IMR-90 (cell line): Measurements from ENCODE around the gene TRPC4.

Experiments used
- CEBPB ChIP-seq: IDR thresholded peaks from 2 replicates; pipeline ENCODE4 v1.6.1; 2012; ENCODE audit warnings: low read depth, low read length, improper control_type of control experiment
- MAZ ChIP-seq: IDR thresholded peaks from 2 replicates; pipeline ENCODE4 v1.6.1; 2012; ENCODE audit warnings: low read depth, mild to moderate bottlenecking, low read length, improper control_type of control experiment, moderate library complexity, borderline replicate concordance
- MXI1 ChIP-seq: IDR thresholded peaks from 2 replicates; pipeline ENCODE4 v1.6.1; 2012; ENCODE audit warnings: low read depth, mild to moderate bottlenecking, low read length, moderate library complexity, borderline replicate concordance
- NFE2L2 ChIP-seq: fragments of 150-350 bp; IDR thresholded peaks from 2 replicates; pipeline ENCODE4 v1.6.1; 2016; ENCODE audit warnings: low read depth, mild to moderate bottlenecking, low read length
- POLR2A ChIP-seq: IDR thresholded peaks from 2 replicates; pipeline ENCODE4 v1.6.1; 2012; ENCODE audit warnings: mild to moderate bottlenecking, low read depth, low read length
- RAD21 ChIP-seq: IDR thresholded peaks from 2 replicates; pipeline ENCODE4 v1.6.1; 2012; ENCODE audit warnings: low read length, improper control_type of control experiment
- RFX5 ChIP-seq: IDR thresholded peaks from 2 replicates; pipeline ENCODE4 v1.8.0; 2012; ENCODE audit warnings: low read depth, mild to moderate bottlenecking, low read length, moderate library complexity
- SMC3 ChIP-seq: fragments of 150-350 bp; IDR thresholded peaks from 2 replicates; pipeline ENCODE4 v1.6.1; 2016; ENCODE audit warnings: low read depth, mild to moderate bottlenecking, antibody characterized with exemption, low read length, moderate library complexity
- TF ChIP-seq, protein P1 (sequence below): conservative IDR thresholded peaks from 2 replicates; pipeline ENCODE4 v1.5.1; 2012; ENCODE audit warnings: mild to moderate bottlenecking, low read depth, low read length, improper control_type of control experiment
- TF ChIP-seq, protein P2 (sequence below): fragments of 150-350 bp; IDR thresholded peaks from 2 replicates; pipeline ENCODE4 v1.6.1; 2017; ENCODE audit warnings: mild to moderate bottlenecking, antibody characterized with exemption, low read length, low read depth

- TF ChIP-seq, protein P1, sequence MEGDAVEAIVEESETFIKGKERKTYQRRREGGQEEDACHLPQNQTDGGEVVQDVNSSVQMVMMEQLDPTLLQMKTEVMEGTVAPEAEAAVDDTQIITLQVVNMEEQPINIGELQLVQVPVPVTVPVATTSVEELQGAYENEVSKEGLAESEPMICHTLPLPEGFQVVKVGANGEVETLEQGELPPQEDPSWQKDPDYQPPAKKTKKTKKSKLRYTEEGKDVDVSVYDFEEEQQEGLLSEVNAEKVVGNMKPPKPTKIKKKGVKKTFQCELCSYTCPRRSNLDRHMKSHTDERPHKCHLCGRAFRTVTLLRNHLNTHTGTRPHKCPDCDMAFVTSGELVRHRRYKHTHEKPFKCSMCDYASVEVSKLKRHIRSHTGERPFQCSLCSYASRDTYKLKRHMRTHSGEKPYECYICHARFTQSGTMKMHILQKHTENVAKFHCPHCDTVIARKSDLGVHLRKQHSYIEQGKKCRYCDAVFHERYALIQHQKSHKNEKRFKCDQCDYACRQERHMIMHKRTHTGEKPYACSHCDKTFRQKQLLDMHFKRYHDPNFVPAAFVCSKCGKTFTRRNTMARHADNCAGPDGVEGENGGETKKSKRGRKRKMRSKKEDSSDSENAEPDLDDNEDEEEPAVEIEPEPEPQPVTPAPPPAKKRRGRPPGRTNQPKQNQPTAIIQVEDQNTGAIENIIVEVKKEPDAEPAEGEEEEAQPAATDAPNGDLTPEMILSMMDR: no peak
- TF ChIP-seq MAZ (no peak), RAD21 (no peak), POLR2A (no peak), RFX5 (no peak), MXI1 (no peak), CEBPB (no peak), SMC3 (no peak), NFE2L2 (no peak)
- TF ChIP-seq, protein P2, sequence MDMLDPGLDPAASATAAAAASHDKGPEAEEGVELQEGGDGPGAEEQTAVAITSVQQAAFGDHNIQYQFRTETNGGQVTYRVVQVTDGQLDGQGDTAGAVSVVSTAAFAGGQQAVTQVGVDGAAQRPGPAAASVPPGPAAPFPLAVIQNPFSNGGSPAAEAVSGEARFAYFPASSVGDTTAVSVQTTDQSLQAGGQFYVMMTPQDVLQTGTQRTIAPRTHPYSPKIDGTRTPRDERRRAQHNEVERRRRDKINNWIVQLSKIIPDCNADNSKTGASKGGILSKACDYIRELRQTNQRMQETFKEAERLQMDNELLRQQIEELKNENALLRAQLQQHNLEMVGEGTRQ: no peak
Observed at GRCh38 chr13:37788346-37788745, 81.2 kb downstream of the TRPC4 start.
